Bronchus fibroblast of lung (primary cell): ENCODE results near the gene RNF224. TPM values are rescaled to one million over a fixed set of nuclear protein-coding genes. Genes with fewer than 3 reads are reported as not detected.

ENCODE experiments used
- total RNA-seq: library from RNA; depleted of rRNA; stranded (reverse); fragments of >200 nt; gene quantifications from 2 replicates; pipeline ENCODE4 v1.2.3, GENCODE V29; 2015

The RNF224 gene
- total RNA-seq, 1 donor from 2014 or later = under 0.01 TPM

Other genes with a start within 250 kb of the RNF224 start
- 2.4 TPM in 1 of 2 replicates, not detected in the other for gene PTGDS, start 250.0 kb upstream of the RNF224 start, total RNA-seq
- gene LCNL1, start 244.5 kb upstream of the RNF224 start, total RNA-seq = under 0.01 TPM in 1 of 2 replicates, not detected in the other
- gene PAXX, start 235.1 kb upstream of the RNF224 start, total RNA-seq = 30.6 and 32.9 TPM in 2 replicates
- 1.3 and 4.0 TPM in 2 replicates for gene CLIC3, start 230.9 kb upstream of the RNF224 start, total RNA-seq
- 8.5 and 9.4 TPM in 2 replicates for gene ABCA2, start 199.3 kb upstream of the RNF224 start, total RNA-seq
- gene FUT7, start 195.4 kb upstream of the RNF224 start, total RNA-seq = not detected in 2 replicates
- gene NPDC1, start 181.3 kb upstream of the RNF224 start, total RNA-seq = 18.7 and 19.6 TPM in 2 replicates
- not detected in 2 replicates for gene ENTPD2, start 173.4 kb upstream of the RNF224 start, total RNA-seq
- 21.9 and 24.2 TPM in 2 replicates for gene SAPCD2, start 156.9 kb upstream of the RNF224 start, total RNA-seq
- gene UAP1L1, start 150.0 kb upstream of the RNF224 start, total RNA-seq = 4.9 and 5.5 TPM in 2 replicates
- gene MAN1B1, start 140.5 kb upstream of the RNF224 start, total RNA-seq = 56.0 and 72.4 TPM in 2 replicates
- gene DPP7, start 112.8 kb upstream of the RNF224 start, total RNA-seq = 66.6 and 69.7 TPM in 2 replicates
- not detected in 2 replicates for gene GRIN1, start 88.3 kb upstream of the RNF224 start, total RNA-seq
- not detected in 2 replicates for gene LRRC26, start 57.5 kb upstream of the RNF224 start, total RNA-seq
- gene TMEM210, start 55.4 kb upstream of the RNF224 start, total RNA-seq = not detected in 2 replicates
- 10.3 and 15.3 TPM in 2 replicates for gene ANAPC2, start 38.9 kb upstream of the RNF224 start, total RNA-seq
- gene SSNA1, start 38.8 kb upstream of the RNF224 start, total RNA-seq = 75.8 and 84.9 TPM in 2 replicates
- gene TPRN, start 26.8 kb upstream of the RNF224 start, total RNA-seq = 6.1 and 6.4 TPM in 2 replicates
- gene TMEM203, start 21.9 kb upstream of the RNF224 start, total RNA-seq = 43.1 and 47.9 TPM in 2 replicates
- 14.9 and 16.8 TPM in 2 replicates for gene NDOR1, start 21.8 kb upstream of the RNF224 start, total RNA-seq
- 0.50 and 1.2 TPM in 2 replicates for gene RNF208, start 5.3 kb upstream of the RNF224 start, total RNA-seq
- 0.74 and 1.2 TPM in 2 replicates for gene CYSRT1, start 2.3 kb upstream of the RNF224 start, total RNA-seq
- not detected in 2 replicates for gene SLC34A3, start 3.4 kb downstream of the RNF224 start, total RNA-seq
- gene TUBB4B, start 13.8 kb downstream of the RNF224 start, total RNA-seq = 795 and 833 TPM in 2 replicates
- not detected in 2 replicates for gene STPG3, start 23.8 kb downstream of the RNF224 start, total RNA-seq
- gene NELFB, start 27.8 kb downstream of the RNF224 start, total RNA-seq = 55.9 and 59.2 TPM in 2 replicates
- gene TOR4A, start 50.2 kb downstream of the RNF224 start, total RNA-seq = 33.9 and 36.5 TPM in 2 replicates
- 0.45 and 1.7 TPM in 2 replicates for gene NRARP, start 74.8 kb downstream of the RNF224 start, total RNA-seq
- 10.9 and 11.1 TPM in 2 replicates for gene EXD3, start 195.7 kb downstream of the RNF224 start, total RNA-seq
- 0.15 and 0.17 TPM in 2 replicates for gene NOXA1, start 195.9 kb downstream of the RNF224 start, total RNA-seq
- gene ENTPD8, start 213.9 kb downstream of the RNF224 start, total RNA-seq = not detected in 2 replicates
- gene NSMF, start 231.8 kb downstream of the RNF224 start, total RNA-seq = 33.1 and 36.1 TPM in 2 replicates